HepG2 (cell line): ENCODE data around the gene EFCAB8. TPM values are rescaled to one million over a fixed set of nuclear protein-coding genes. Genes with fewer than 3 reads are reported as not detected.

Experiments
- DR1 ChIP-seq: sonication (generic); formaldehyde crosslinking; IDR thresholded peaks from 2 replicates; pipeline ENCODE4 v1.8.0; 2021; ENCODE audit warnings: mild to moderate bottlenecking, missing genetic modification reagents, inconsistent platforms
- FOXP1 ChIP-seq, 2 experiments: fragments of 450-650 bp in 1 of 2; IDR thresholded peaks; 2 replicates each; pipeline ENCODE4 v1.6.1; 2017 to 2018; ENCODE audit warnings: antibody characterized with exemption in 1 of 2
- HMGXB4 ChIP-seq, 2 experiments: sonication (generic) in 1 of 2; formaldehyde crosslinking in 1 of 2; IDR thresholded peaks; 2 replicates each; pipeline versions ENCODE4 v1.4.0 to v1.6.1; 2018 to 2020; ENCODE audit warnings: missing genetic modification reagents in 2 of 2, borderline replicate concordance in 1 of 2, low read depth in 1 of 2, mild to moderate bottlenecking in 1 of 2, missing biosample characterization in 1 of 2
- MLLT10 ChIP-seq: sonication (generic); formaldehyde crosslinking; IDR thresholded peaks from 2 replicates; pipeline ENCODE4 v1.4.0; 2020; ENCODE audit warnings: missing genetic modification reagents
- NFIC ChIP-seq: IDR thresholded peaks from 2 replicates; pipeline ENCODE4 v1.6.1; 2012; ENCODE audit warnings: mild to moderate bottlenecking, low read length, inconsistent platforms
- REPIN1 ChIP-seq: sonication (generic); formaldehyde crosslinking; IDR thresholded peaks from 2 replicates; pipeline ENCODE4 v1.8.0; 2022; ENCODE audit warnings: missing genetic modification reagents, low read depth, mild to moderate bottlenecking, borderline replicate concordance
- RFX1 ChIP-seq: fragments of 450-650 bp; IDR thresholded peaks from 2 replicates; pipeline ENCODE4 v1.6.1; 2017
- RXRB ChIP-seq: IDR thresholded peaks from 2 replicates; pipeline ENCODE4 v1.6.1; 2016; ENCODE audit warnings: borderline replicate concordance, missing genetic modification reagents, missing compliant biosample characterization
- TCF12 ChIP-seq, 2 experiments: fragments of 450-650 bp in 1 of 2; sonication (generic) in 1 of 2; formaldehyde crosslinking in 1 of 2; IDR thresholded peaks; 2 replicates each; pipeline versions ENCODE4 v1.6.1 to v1.8.0; 2017 to 2022; ENCODE audit warnings: antibody characterized with exemption in 1 of 2, mild to moderate bottlenecking in 1 of 2, missing genetic modification reagents in 1 of 2, moderate library complexity in 1 of 2
- TP53 ChIP-seq: sonication (generic); formaldehyde crosslinking; conservative IDR thresholded peaks from 2 replicates; pipeline ENCODE4 v1.4.0; 2020; ENCODE audit warnings: missing genetic modification reagents
- ZFY ChIP-seq: sonication (generic); formaldehyde crosslinking; IDR thresholded peaks from 2 replicates; pipeline ENCODE4 v1.4.0; 2020; ENCODE audit warnings: missing genetic modification reagents
- ZNF12 ChIP-seq: sonication (generic); formaldehyde crosslinking; IDR thresholded peaks from 2 replicates; pipeline ENCODE4 v1.5.0; 2020; ENCODE audit warnings: missing genetic modification reagents
- ZNF124 ChIP-seq: sonication (generic); formaldehyde crosslinking; IDR thresholded peaks from 2 replicates; pipeline ENCODE4 v1.4.0; 2020; ENCODE audit warnings: missing genetic modification reagents
- ZNF367 ChIP-seq: sonication (generic); formaldehyde crosslinking; IDR thresholded peaks from 2 replicates; pipeline ENCODE4 v1.4.0; 2020; ENCODE audit warnings: missing genetic modification reagents, borderline replicate concordance
- ZNF770 ChIP-seq: sonication (generic); formaldehyde crosslinking; IDR thresholded peaks from 2 replicates; pipeline ENCODE4 v1.5.0; 2020; ENCODE audit warnings: mild to moderate bottlenecking, missing genetic modification reagents
- polyA plus RNA-seq, 8 experiments: library from polyadenylated mRNA; depleted of rRNA in 3 of 8; stranded (reverse) in 7 of 8; unstranded in 1 of 8; fragments of >200 nt; fragmentation: Illumina TruSeq in 4 of 8; extraction: Trizol in 4 of 8; gene quantifications; 2 replicates each; pipeline versions ENCODE4 v1.2.1 to v1.2.3, GENCODE V29; 2011 to 2016; ENCODE audit warnings: low read depth in 4 of 8, missing spikeins in 1 of 8, mixed read lengths in 1 of 8; ENCODE audit not compliant: insufficient read depth in 1 of 8
- total RNA-seq, 5 experiments: library from RNA; depleted of rRNA; stranded (reverse); fragments of >200 nt; fragmentation: Illumina TruSeq; extraction: Trizol; gene quantifications; 2 replicates each; pipeline ENCODE4 v1.2.3, GENCODE V29; 2016; ENCODE audit warnings: low read depth in 1 of 5
- TF ChIP-seq, protein P1 (sequence below): sonication (generic); formaldehyde crosslinking; IDR thresholded peaks from 2 replicates; pipeline ENCODE4 v1.5.1; 2020; ENCODE audit warnings: mild to moderate bottlenecking, moderate library complexity, missing genetic modification reagents
- TF ChIP-seq, protein P2 (sequence below): sonication (generic); formaldehyde crosslinking; IDR thresholded peaks from 2 replicates; pipeline ENCODE4 v1.4.0; 2020; ENCODE audit warnings: low read depth, missing genetic modification reagents

EFCAB8 gene
- total and polyA plus RNA-seq, 2 of the 13 experiments (the other 11 are each of a cell fraction or from before 2014, with no cell fraction given), result 0.15 to 0.22 TPM

DNA sequence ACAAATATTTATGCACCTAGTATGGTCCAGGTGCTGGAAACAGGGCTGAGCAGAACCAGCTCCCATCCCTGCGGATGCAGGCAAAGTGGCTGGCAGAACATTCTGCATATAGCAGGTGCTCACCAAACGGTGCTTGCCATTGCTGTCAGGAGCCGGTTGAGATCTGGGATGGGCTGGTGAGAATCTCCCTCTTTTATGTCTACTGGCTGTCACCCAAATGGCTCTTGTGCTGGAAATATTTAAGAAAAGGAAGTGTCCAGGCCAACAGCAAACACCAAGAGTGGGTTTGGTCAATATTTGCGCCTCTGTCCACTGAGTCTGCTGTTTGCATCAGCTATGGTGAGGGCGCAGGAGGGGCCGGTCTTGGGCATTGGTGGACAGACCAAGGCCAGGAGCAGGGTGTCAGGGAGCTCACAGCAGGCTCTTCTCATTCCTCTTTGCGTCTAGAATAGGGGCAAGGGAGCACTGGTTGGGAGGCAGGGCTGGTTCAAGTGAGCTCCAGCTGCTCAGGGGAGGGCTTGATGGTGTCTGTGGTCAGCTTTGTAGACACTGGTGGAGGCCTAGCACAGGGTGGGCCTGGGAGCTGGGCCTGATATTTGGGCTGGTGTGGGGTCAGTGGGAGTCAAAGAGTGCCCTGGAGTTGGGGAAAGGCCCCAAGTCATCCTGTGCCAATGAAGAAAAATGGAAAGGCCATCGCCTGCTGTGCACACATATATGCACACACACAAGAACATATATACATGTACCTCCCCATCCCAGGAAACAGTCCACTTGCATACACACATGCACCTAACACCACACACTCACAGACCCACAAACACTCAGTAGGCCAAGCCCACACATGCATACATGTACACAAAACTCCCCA, 147.4 kb downstream of the EFCAB8 start (continued):
- TF ChIP-seq TCF12 (IDR thresholded peaks at IDR 0.05), result no peak
- TF ChIP-seq TCF12 (CRISPR knock-in tag; IDR thresholded peaks at IDR 0.05), result peak; percentile 11; the same call in 1 of the 2 replicates
- no peak for TF ChIP-seq MLLT10 (CRISPR knock-in tag)
- TF ChIP-seq, protein P1, sequence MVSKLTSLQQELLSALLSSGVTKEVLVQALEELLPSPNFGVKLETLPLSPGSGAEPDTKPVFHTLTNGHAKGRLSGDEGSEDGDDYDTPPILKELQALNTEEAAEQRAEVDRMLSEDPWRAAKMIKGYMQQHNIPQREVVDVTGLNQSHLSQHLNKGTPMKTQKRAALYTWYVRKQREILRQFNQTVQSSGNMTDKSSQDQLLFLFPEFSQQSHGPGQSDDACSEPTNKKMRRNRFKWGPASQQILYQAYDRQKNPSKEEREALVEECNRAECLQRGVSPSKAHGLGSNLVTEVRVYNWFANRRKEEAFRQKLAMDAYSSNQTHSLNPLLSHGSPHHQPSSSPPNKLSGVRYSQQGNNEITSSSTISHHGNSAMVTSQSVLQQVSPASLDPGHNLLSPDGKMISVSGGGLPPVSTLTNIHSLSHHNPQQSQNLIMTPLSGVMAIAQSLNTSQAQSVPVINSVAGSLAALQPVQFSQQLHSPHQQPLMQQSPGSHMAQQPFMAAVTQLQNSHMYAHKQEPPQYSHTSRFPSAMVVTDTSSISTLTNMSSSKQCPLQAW (CRISPR knock-in tag), result peak; percentile 88
- peak; percentile 91 for TF ChIP-seq ZNF124
- TF ChIP-seq DR1 (CRISPR knock-in tag), result no peak; the same call in 1 of the 2 replicates
- peak; percentile 98 for TF ChIP-seq RXRB (CRISPR knock-in tag)
- TF ChIP-seq RFX1, result no peak
- TF ChIP-seq REPIN1 (CRISPR knock-in tag), result peak; percentile 65; the same call in 1 of the 2 replicates
- TF ChIP-seq NFIC, result peak; percentile 90
- TF ChIP-seq TP53 (CRISPR knock-in tag), result no peak; the same call in 1 of the 2 replicates
- TF ChIP-seq ZNF770, result 0 out of 2 replicates have a peak, but pooled peaks have one; percentile 34
- TF ChIP-seq, protein P2, sequence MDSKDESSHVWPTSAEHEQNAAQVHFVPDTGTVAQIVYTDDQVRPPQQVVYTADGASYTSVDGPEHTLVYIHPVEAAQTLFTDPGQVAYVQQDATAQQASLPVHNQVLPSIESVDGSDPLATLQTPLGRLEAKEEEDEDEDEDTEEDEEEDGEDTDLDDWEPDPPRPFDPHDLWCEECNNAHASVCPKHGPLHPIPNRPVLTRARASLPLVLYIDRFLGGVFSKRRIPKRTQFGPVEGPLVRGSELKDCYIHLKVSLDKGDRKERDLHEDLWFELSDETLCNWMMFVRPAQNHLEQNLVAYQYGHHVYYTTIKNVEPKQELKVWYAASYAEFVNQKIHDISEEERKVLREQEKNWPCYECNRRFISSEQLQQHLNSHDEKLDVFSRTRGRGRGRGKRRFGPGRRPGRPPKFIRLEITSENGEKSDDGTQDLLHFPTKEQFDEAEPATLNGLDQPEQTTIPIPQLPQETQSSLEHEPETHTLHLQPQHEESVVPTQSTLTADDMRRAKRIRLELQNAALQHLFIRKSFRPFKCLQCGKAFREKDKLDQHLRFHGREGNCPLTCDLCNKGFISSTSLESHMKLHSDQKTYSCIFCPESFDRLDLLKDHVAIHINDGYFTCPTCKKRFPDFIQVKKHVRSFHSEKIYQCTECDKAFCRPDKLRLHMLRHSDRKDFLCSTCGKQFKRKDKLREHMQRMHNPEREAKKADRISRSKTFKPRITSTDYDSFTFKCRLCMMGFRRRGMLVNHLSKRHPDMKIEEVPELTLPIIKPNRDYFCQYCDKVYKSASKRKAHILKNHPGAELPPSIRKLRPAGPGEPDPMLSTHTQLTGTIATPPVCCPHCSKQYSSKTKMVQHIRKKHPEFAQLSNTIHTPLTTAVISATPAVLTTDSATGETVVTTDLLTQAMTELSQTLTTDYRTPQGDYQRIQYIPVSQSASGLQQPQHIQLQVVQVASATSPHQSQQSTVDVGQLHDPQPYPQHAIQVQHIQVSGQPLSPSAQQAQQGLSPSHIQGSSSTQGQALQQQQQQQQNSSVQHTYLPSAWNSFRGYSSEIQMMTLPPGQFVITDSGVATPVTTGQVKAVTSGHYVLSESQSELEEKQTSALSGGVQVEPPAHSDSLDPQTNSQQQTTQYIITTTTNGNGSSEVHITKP (CRISPR knock-in tag), result peak; percentile 83
- peak; percentile 70 for TF ChIP-seq ZFY (CRISPR knock-in tag)
- TF ChIP-seq ZNF367 (CRISPR knock-in tag), result no peak
- no peak for TF ChIP-seq FOXP1 (IDR thresholded peaks at IDR 0.05)
- TF ChIP-seq FOXP1 (CRISPR knock-in tag; IDR thresholded peaks at IDR 0.05), result peak; percentile 93
- TF ChIP-seq ZNF12 (CRISPR knock-in tag), result peak; percentile 89
- peak in 1 of 2 experiments; percentile 75; a peak in 3 of 4 replicates for TF ChIP-seq HMGXB4 (CRISPR knock-in tag; IDR thresholded peaks at IDR 0.05; ENCODE audit: borderline replicate concordance in 1 of 2, low read depth in 1 of 2)
